Measurements from ENCODE around the gene SRM. TPM values are rescaled to one million over a fixed set of nuclear protein-coding genes. Genes with fewer than 3 reads are reported as not detected.
A peak's percentile ranks its signal among the peaks of the same experiment; 100 is the strongest.
"Not testable (repeated sequence)": the region's sequence is repeated elsewhere in the genome, so short reads cannot be mapped to it uniquely, and the experiment has no call there.

SRM gene
- total RNA-seq, 1 donor from 2014 or later, result 62.6 TPM

DNA sequence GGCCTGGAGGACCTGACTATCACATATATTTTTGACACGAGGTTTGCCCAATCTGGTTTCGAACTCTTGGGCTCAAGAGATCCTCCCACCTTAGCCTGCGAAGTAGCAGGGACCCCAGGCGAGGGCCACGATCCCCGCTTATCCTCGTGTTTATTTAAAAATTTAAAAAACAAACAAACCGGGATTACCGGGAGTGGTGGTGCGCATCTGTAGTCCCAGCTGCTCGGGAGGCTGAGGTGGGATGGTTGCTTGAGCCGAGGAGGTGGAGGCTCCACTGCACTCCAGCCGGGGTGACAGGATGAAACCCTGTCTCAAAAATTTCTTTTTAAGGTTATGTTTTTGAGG lies 40.3 kb upstream of the SRM start:
- H3K27me3 Mint-ChIP-seq, result no peaks in the 10 kb centered on the region
- no peaks in the 10 kb centered on the region for H3K9me3 Mint-ChIP-seq (ENCODE audit: low read depth)
- TF ChIP-seq, protein P1, sequence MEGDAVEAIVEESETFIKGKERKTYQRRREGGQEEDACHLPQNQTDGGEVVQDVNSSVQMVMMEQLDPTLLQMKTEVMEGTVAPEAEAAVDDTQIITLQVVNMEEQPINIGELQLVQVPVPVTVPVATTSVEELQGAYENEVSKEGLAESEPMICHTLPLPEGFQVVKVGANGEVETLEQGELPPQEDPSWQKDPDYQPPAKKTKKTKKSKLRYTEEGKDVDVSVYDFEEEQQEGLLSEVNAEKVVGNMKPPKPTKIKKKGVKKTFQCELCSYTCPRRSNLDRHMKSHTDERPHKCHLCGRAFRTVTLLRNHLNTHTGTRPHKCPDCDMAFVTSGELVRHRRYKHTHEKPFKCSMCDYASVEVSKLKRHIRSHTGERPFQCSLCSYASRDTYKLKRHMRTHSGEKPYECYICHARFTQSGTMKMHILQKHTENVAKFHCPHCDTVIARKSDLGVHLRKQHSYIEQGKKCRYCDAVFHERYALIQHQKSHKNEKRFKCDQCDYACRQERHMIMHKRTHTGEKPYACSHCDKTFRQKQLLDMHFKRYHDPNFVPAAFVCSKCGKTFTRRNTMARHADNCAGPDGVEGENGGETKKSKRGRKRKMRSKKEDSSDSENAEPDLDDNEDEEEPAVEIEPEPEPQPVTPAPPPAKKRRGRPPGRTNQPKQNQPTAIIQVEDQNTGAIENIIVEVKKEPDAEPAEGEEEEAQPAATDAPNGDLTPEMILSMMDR (IDR thresholded peaks at IDR 0.05; ENCODE audit: unreplicated experiment), result no peak
- H3K4me1 Mint-ChIP-seq (ENCODE audit: low read depth), result peaks cover 3% of the 10 kb centered on the region
- peak overlapping the region; percentile 94 for H3K4me3 Mint-ChIP-seq (ENCODE audit: low read depth)
- H3K27ac Mint-ChIP-seq, result peak overlapping the region; percentile 98
- DNase-seq (ENCODE audit: low spot score, unreplicated experiment), result no peak
- H3K36me3 Mint-ChIP-seq (ENCODE audit: insufficient read depth), result peaks cover 3% of the 10 kb centered on the region

DNA sequence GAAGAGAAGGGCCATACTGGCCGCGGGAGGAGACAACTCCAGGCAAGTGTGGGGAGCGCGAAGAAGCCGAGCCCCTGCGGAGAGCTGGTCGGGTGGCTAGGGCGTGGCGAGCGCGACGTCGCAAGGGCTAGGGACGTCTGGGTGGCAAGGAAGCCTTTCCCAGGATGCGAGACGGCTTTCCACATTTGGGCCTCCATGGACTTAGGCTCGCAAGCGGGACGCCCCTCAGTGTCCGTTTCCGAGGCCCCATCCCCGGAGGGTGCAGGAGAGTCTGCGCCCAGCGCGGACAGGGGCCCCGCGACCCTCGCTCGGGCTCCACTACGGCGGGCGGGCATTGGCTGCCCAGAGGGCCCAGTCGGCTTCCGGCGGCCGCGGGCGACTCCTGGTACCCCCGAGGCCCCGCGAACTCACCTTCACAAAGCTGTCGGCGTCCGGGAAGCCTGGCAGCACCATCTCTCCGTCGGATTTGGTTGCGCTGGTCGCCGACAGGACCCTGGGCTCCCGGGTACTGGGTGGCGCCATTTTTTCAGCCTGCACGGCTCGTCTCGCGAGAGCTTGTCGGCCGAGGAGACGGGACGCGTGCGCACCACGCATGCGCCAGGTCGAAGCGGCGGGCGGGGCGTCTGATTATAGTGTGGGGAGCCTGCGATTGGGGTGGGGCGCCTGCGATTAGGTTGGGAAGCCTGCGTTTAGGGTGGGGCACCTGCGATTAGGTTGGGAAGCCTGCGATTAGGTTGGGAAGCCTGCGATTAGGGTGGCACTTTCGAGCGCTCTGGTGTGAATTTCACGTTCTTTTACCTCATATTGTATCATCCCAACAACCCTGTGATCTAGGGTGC lies 39.7 kb upstream of the SRM start, which contains the start of gene EXOSC10:
TSS of gene EXOSC10 (minus strand) at position 560 of the 839 bp plus-strand sequence. CDS start at position 522, 38 bp downstream.
- peak within 1 kb of the TSS; percentile 98 for H3K27ac Mint-ChIP-seq
- peak within 1 kb of the TSS; percentile 94 for H3K4me3 Mint-ChIP-seq (ENCODE audit: low read depth)
- TF ChIP-seq, protein P1 (IDR thresholded peaks at IDR 0.05; ENCODE audit: unreplicated experiment), result no peak
- H3K27me3 Mint-ChIP-seq, result no peaks in the 10 kb centered on the region
- no peaks in the 10 kb centered on the region for H3K9me3 Mint-ChIP-seq (ENCODE audit: low read depth)
- DNase-seq (ENCODE audit: low spot score, unreplicated experiment), result peak; percentile 93
- H3K36me3 Mint-ChIP-seq (ENCODE audit: insufficient read depth), result peaks cover 3% of the 10 kb centered on the region
- peaks cover 3% of the 10 kb centered on the region for H3K4me1 Mint-ChIP-seq (ENCODE audit: low read depth)

DNA sequence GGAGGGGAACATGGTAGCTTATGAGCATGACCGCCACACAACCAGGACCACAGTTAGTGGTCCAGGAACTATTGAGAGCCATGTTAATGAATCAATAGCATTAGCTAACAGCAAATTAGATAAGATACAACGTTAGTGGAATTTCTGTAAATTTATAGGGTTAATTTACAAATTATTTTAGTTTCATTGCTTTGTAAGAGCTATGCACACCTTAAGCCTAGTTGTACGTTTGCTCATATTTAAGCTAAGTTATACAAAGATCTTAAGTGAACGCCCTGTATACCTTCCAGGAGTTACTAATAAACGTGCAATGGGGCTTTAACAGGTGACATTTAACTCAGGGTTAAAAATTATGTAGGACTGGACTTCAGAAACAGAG lies 39.1 kb upstream of the SRM start:
- peaks cover 3% of the 10 kb centered on the region for H3K36me3 Mint-ChIP-seq (ENCODE audit: insufficient read depth)
- H3K4me1 Mint-ChIP-seq (ENCODE audit: low read depth), result peaks cover 3% of the 10 kb centered on the region
- DNase-seq (ENCODE audit: low spot score, unreplicated experiment), result no peak
- no peaks in the 10 kb centered on the region for H3K27me3 Mint-ChIP-seq
- no peaks in the 10 kb centered on the region for H3K9me3 Mint-ChIP-seq (ENCODE audit: low read depth)
- TF ChIP-seq, protein P1 (IDR thresholded peaks at IDR 0.05; ENCODE audit: unreplicated experiment), result no peak
- peak overlapping the region; percentile 94 for H3K4me3 Mint-ChIP-seq (ENCODE audit: low read depth)
- peak overlapping the region; percentile 98 for H3K27ac Mint-ChIP-seq

DNA sequence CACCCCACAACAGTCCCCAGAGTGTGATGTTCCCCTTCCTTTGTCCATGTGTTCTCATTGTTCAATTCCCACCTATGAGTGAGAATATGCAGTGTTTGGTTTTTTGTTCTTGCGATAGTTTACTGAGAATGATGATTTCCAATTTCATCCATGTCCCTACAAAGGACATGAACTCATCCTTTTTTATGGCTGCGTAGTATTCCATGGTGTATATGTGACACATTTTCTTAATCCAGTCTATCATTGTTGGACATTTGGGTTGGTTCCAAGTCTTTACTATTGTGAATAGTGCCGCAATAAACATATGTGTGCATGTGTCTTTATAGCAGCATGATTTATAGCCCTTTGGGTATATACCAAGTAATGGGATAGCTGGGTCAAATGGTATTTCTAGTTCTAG lies 24.0 kb upstream of the SRM start:
- not testable (repeated sequence) for H3K27me3 Mint-ChIP-seq; H3K9me3 Mint-ChIP-seq (ENCODE audit: low read depth); DNase-seq (ENCODE audit: low spot score, unreplicated experiment); H3K27ac Mint-ChIP-seq; H3K4me3 Mint-ChIP-seq (ENCODE audit: low read depth); H3K4me1 Mint-ChIP-seq (ENCODE audit: low read depth)
- H3K36me3 Mint-ChIP-seq (ENCODE audit: insufficient read depth), result peaks cover 38% of the 10 kb centered on the region

DNA sequence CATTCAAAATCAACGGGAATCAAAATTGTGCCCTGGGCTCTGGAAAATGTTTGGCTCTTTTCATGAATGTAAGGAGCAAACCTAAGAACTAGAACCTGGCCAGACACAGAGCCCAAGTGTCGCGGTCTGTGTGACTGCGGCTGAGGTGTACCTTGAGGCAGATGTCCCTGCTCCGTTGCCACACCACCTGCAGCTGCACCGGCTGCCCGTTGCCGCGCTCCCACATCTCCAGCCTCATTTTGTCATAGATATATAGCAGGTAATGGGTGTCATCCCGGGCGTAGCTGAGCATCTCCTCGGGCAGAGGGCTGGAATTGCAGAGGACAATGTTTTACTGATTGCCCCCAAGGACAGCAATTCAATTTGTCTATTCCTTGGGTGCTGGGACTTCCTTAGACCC lies 21.1 kb upstream of the SRM start:
- TF ChIP-seq, protein P1 (IDR thresholded peaks at IDR 0.05; ENCODE audit: unreplicated experiment), result no peak
- H3K4me1 Mint-ChIP-seq (ENCODE audit: low read depth), result no peaks in the 10 kb centered on the region
- no peaks in the 10 kb centered on the region for H3K9me3 Mint-ChIP-seq (ENCODE audit: low read depth)
- peaks cover 34% of the 10 kb centered on the region for H3K36me3 Mint-ChIP-seq (ENCODE audit: insufficient read depth)
- no peak for DNase-seq (ENCODE audit: low spot score, unreplicated experiment)
- H3K27ac Mint-ChIP-seq, result no peak overlapping the region
- H3K27me3 Mint-ChIP-seq, result no peaks in the 10 kb centered on the region
- no peak overlapping the region for H3K4me3 Mint-ChIP-seq (ENCODE audit: low read depth)

DNA sequence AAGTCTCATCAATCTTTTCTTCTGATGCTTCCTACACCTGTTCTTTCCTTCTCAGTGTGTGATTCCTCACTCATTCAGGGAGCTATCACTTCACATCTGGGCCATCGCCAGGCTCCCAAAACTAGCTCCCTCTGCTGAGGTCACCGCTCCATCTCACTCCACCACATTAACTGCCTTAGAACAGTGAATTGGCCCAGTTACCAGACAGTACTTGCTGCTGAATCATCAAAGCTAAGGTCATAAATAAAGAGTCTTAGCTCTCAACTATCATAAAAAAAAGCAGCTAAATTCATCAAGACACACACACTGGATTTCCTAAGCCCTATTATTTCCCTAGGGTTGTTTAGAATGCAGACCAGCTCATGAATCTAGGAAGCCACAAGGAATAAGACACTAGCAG lies 18.8 kb upstream of the SRM start:
- no peaks in the 10 kb centered on the region for H3K9me3 Mint-ChIP-seq (ENCODE audit: low read depth)
- TF ChIP-seq, protein P1 (IDR thresholded peaks at IDR 0.05; ENCODE audit: unreplicated experiment), result no peak
- H3K4me3 Mint-ChIP-seq (ENCODE audit: low read depth), result no peak overlapping the region
- no peaks in the 10 kb centered on the region for H3K4me1 Mint-ChIP-seq (ENCODE audit: low read depth)
- H3K27me3 Mint-ChIP-seq, result no peaks in the 10 kb centered on the region
- DNase-seq (ENCODE audit: low spot score, unreplicated experiment), result no peak
- peaks cover 25% of the 10 kb centered on the region for H3K36me3 Mint-ChIP-seq (ENCODE audit: insufficient read depth)
- no peak overlapping the region for H3K27ac Mint-ChIP-seq

DNA sequence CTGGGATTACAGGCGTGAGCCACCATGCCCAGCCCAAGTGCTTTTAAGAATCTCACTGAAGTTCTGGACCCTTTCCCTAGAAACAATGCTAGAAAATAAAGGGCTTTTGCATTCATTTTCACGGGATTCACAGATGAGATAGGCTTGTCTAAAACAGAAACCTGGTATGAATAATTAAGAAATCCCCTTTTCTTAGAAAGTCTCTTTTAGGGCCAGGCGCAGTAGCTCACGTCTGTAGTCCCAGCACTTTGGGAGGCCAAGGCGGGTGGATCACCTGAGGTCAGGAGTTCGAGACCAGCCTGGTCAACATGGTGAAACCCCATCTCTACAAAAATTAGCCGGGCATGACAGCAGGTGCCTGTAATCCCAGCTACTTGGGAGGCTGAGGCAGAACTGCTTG lies 13.6 kb upstream of the SRM start:
- H3K27ac Mint-ChIP-seq; H3K4me3 Mint-ChIP-seq (ENCODE audit: low read depth); H3K27me3 Mint-ChIP-seq; H3K9me3 Mint-ChIP-seq (ENCODE audit: low read depth); DNase-seq (ENCODE audit: low spot score, unreplicated experiment); H3K4me1 Mint-ChIP-seq (ENCODE audit: low read depth): not testable (repeated sequence)
- H3K36me3 Mint-ChIP-seq (ENCODE audit: insufficient read depth), result peaks cover 26% of the 10 kb centered on the region

All from progenitor cell of endocrine pancreas (in vitro differentiated cells).